Left ventricle myocardium superior (tissue), 1 donor: ENCODE data around the gene CRACDL. TPM values are rescaled to one million over a fixed set of nuclear protein-coding genes. Genes with fewer than 3 reads are reported as not detected.

Experiments used
- ATAC-seq: fragments of 200-7000 bp; cut with Tn5 transposase; one replicate; pipeline ENCODE4 v1.9.1; 2020; ENCODE audit warnings: mild to moderate bottlenecking, moderate library complexity
- DNase-seq: peaks from one replicate; pipeline ENCODE4 v3.0.0-alpha.2; 2020
- intact Hi-C: fragments of 100-400 bp; cut with micrococcal nuclease; formaldehyde crosslinking; loops from one replicate; pipeline ENCODE4 v1.11.0; 2022
- total RNA-seq: library from RNA; stranded (reverse); fragmentation: NEBNext Ultra II Directional; extraction: Animal tissue kit (Norgen Biotek cat#: 25700); gene quantifications from one replicate; pipeline ENCODE4 v1.2.1, GENCODE V29; 2021
- donor health status: DM: no; HTN: yes; CAD: no; lungs with severe emphysema.

The CRACDL gene
- total RNA-seq, 1 donor from 2014 or later, result 4.0 TPM

- DNase-seq (no peak), ATAC-seq (no peak)
- intact Hi-C loops, result no loop called here
These were observed 6.1 kb downstream of the CRACDL start for GRCh38 chr2:98929920-98930319.

GRCh38 chr2:98928242-98928641 lies 7.8 kb downstream of the CRACDL start:
- DNase-seq, result no peak
- intact Hi-C loops, result no loop called here
- ATAC-seq, result no peak

GRCh38 chr2:98927027-98927426 lies 9.0 kb downstream of the CRACDL start:
- no peak for DNase-seq
- intact Hi-C loops, result no loop called here
- ATAC-seq, result no peak

- intact Hi-C loops, result no loop called here
- ATAC-seq, result no peak
- DNase-seq, result no peak
These were observed 9.4 kb downstream of the CRACDL start for GRCh38 chr2:98926601-98927000.

GRCh38 chr2:98924910-98925309 lies 11.1 kb downstream of the CRACDL start:
- DNase-seq (no peak), ATAC-seq (no peak)
- intact Hi-C loops, result no loop called here

GRCh38 chr2:98924038-98924830 lies 11.8 kb downstream of the CRACDL start:
- intact Hi-C loops, result no loop called here
- ATAC-seq, result no peak
- no peak for DNase-seq

- DNase-seq (no peak), ATAC-seq (no peak)
- intact Hi-C loops, result no loop called here
These were observed 12.6 kb downstream of the CRACDL start for GRCh38 chr2:98923244-98923940.

GRCh38 chr2:98921062-98921461 lies 15.0 kb downstream of the CRACDL start:
- ATAC-seq (no peak), DNase-seq (no peak)
- intact Hi-C loops, result no loop called here

GRCh38 chr2:98917031-98917471 lies 19.0 kb downstream of the CRACDL start:
- ATAC-seq (no peak), DNase-seq (no peak)
- intact Hi-C loops, result no loop called here

GRCh38 chr2:98915751-98916358 lies 20.2 kb downstream of the CRACDL start:
- no peak for ATAC-seq
- intact Hi-C loops, result no loop called here
- no peak for DNase-seq

GRCh38 chr2:98914713-98915580 lies 21.1 kb downstream of the CRACDL start:
- intact Hi-C loops, result no loop called here
- DNase-seq (no peak), ATAC-seq (no peak)

- DNase-seq, result no peak
- ATAC-seq, result no peak
- intact Hi-C loops, result no loop called here
These were observed 21.9 kb downstream of the CRACDL start for GRCh38 chr2:98913916-98914712.

GRCh38 chr2:98912957-98913915 lies 22.8 kb downstream of the CRACDL start:
- intact Hi-C loops, result no loop called here
- DNase-seq, result no peak
- ATAC-seq, result no peak

- DNase-seq, result peak; percentile 46
- intact Hi-C loops, result no loop called here
- peak; percentile 87 for ATAC-seq
These were observed 23.7 kb downstream of the CRACDL start for GRCh38 chr2:98912221-98912851.

- DNase-seq (no peak), ATAC-seq (no peak)
- intact Hi-C loops, result no loop called here
These were observed 24.5 kb downstream of the CRACDL start for GRCh38 chr2:98911376-98912154.

- DNase-seq (no peak), ATAC-seq (no peak)
- intact Hi-C loops, result no loop called here
These were observed 25.0 kb downstream of the CRACDL start for GRCh38 chr2:98911126-98911375.
